H1 (cell line): ENCODE data around the gene ATP2A3. TPM values are rescaled to one million over a fixed set of nuclear protein-coding genes. Genes with fewer than 3 reads are reported as not detected.

Experiments used
- RBBP5 ChIP-seq: IDR thresholded peaks from 2 replicates; pipeline ENCODE4 v1.7.1; 2012; ENCODE audit warnings: low read depth, mild to moderate bottlenecking, inconsistent platforms, low read length, moderate library complexity, borderline replicate concordance
- RXRA ChIP-seq: IDR thresholded peaks from 2 replicates; pipeline ENCODE4 v1.6.1; 2011; ENCODE audit warnings: low read depth, mild to moderate bottlenecking, low read length, moderate library complexity; ENCODE audit not compliant: insufficient read depth
- YY1 ChIP-seq: IDR thresholded peaks from 2 replicates; pipeline ENCODE4 v1.6.1; 2011; ENCODE audit warnings: low read depth, mild to moderate bottlenecking, low read length
- polyA plus RNA-seq, 7 experiments: library from polyadenylated mRNA; depleted of rRNA in 3 of 7; stranded (reverse) in 5 of 7; unstranded in 2 of 7; fragments of >200 nt in 5 of 7; fragments of 200-250 nt in 2 of 7; gene quantifications; 1 replicate in 5 of 7; 2 replicates in 1 of 7; 4 replicates in 1 of 7; pipeline versions ENCODE4 v1.2.1 to v1.2.3, GENCODE V29; 2011 to 2013; ENCODE audit warnings: missing spikeins in 2 of 7, mixed read lengths in 2 of 7
- total RNA-seq: library from RNA; stranded (reverse); fragmentation: NEBNext Ultra II Directional; extraction: Animal tissue kit (Norgen Biotek cat#: 25700); gene quantifications from 2 replicates; pipeline ENCODE4 v1.2.1, GENCODE V29; 2021

Gene ATP2A3
- total and polyA plus RNA-seq, 2 of the 8 experiments (the other 6 are each of a cell fraction or from before 2014, with no cell fraction given) = 18.4 to 32.5 TPM

GRCh38 chr17:3950584-3950983 lies 13.7 kb downstream of the ATP2A3 start (continued):
- TF ChIP-seq YY1 (no peak), RXRA (no peak), RBBP5 (no peak)
